Tongue (tissue), 2 donors: ENCODE data around the gene DPPA5. TPM values are rescaled to one million over a fixed set of nuclear protein-coding genes. Genes with fewer than 3 reads are reported as not detected.

ENCODE experiments used
- small RNA-seq: library from RNA; depleted of rRNA; stranded (forward); fragments of <200 nt; gene quantifications from one replicate; pipeline ENCODE3, GENCODE V24; 2014; ENCODE audit warnings: low replicate concordance
- total RNA-seq: library from RNA; depleted of rRNA; stranded (reverse); fragments of >200 nt; gene quantifications from one replicate; pipeline ENCODE4 v1.2.3, GENCODE V29; 2014

DPPA5 gene
- total RNA-seq, 1 donor from 2014 or later: not detected

Small RNAs within 50 kb of the gene (small RNA-seq; reads per million reads assigned to genes)
- not detected for gene RPL39P3

Other genes with a start within 250 kb of the DPPA5 start
- gene KHDC1L, start 128.8 kb downstream of the DPPA5 start, total RNA-seq: not detected
- 3.2 TPM for gene KHDC1, start 91.1 kb downstream of the DPPA5 start, total RNA-seq
- not detected for gene KHDC3L, start 8.4 kb upstream of the DPPA5 start, total RNA-seq
- gene OOEP, start 15.6 kb upstream of the DPPA5 start, total RNA-seq: not detected
- 1.1 TPM for gene DDX43, start 40.6 kb upstream of the DPPA5 start, total RNA-seq
- gene CGAS, start 98.0 kb upstream of the DPPA5 start, total RNA-seq: 8.4 TPM
- 20.5 TPM for gene MTO1, start 107.5 kb upstream of the DPPA5 start, total RNA-seq
- gene EEF1A1, start 166.8 kb upstream of the DPPA5 start, total RNA-seq: 17,231 TPM